ENCODE data around the gene VPS18. TPM values are rescaled to one million over a fixed set of nuclear protein-coding genes. Genes with fewer than 3 reads are reported as not detected.

The VPS18 gene
- total RNA-seq, 1 donor from 2014 or later: 36.7 TPM

GRCh38 chr15:40931300-40932142 is 37.3 kb downstream of the VPS18 start:
- Mint-ChIP-seq H3K27ac (ENCODE audit: unreplicated experiment) (no peak overlapping the region), H3K4me1 (ENCODE audit: unreplicated experiment) (peaks cover 33% of the 10 kb centered on the region), H3K36me3 (ENCODE audit: unreplicated experiment) (no peaks in the 10 kb centered on the region), H3K4me3 (ENCODE audit: unreplicated experiment) (no peak overlapping the region), H3K9me3 (ENCODE audit: unreplicated experiment) (no peaks in the 10 kb centered on the region), H3K27me3 (ENCODE audit: unreplicated experiment) (peaks cover 46% of the 10 kb centered on the region)
- DNase-seq (ENCODE audit: extremely low spot score, unreplicated experiment): no peak
- TF ChIP-seq, protein P1, sequence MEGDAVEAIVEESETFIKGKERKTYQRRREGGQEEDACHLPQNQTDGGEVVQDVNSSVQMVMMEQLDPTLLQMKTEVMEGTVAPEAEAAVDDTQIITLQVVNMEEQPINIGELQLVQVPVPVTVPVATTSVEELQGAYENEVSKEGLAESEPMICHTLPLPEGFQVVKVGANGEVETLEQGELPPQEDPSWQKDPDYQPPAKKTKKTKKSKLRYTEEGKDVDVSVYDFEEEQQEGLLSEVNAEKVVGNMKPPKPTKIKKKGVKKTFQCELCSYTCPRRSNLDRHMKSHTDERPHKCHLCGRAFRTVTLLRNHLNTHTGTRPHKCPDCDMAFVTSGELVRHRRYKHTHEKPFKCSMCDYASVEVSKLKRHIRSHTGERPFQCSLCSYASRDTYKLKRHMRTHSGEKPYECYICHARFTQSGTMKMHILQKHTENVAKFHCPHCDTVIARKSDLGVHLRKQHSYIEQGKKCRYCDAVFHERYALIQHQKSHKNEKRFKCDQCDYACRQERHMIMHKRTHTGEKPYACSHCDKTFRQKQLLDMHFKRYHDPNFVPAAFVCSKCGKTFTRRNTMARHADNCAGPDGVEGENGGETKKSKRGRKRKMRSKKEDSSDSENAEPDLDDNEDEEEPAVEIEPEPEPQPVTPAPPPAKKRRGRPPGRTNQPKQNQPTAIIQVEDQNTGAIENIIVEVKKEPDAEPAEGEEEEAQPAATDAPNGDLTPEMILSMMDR (IDR thresholded peaks at IDR 0.05): no peak

GRCh38 chr15:40932156-40932555 is 37.9 kb downstream of the VPS18 start:
- H3K27ac Mint-ChIP-seq (ENCODE audit: unreplicated experiment): no peak overlapping the region
- H3K27me3 Mint-ChIP-seq (ENCODE audit: unreplicated experiment): peaks cover 40% of the 10 kb centered on the region
- no peak overlapping the region for H3K4me3 Mint-ChIP-seq (ENCODE audit: unreplicated experiment)

GRCh38 chr15:40932649-40933516 is 38.6 kb downstream of the VPS18 start:
- H3K27me3 Mint-ChIP-seq (ENCODE audit: unreplicated experiment): peaks cover 38% of the 10 kb centered on the region
- DNase-seq (ENCODE audit: extremely low spot score, unreplicated experiment): no peak
- no peak overlapping the region for H3K4me3 Mint-ChIP-seq (ENCODE audit: unreplicated experiment)
- H3K9me3 Mint-ChIP-seq (ENCODE audit: unreplicated experiment): no peaks in the 10 kb centered on the region
- TF ChIP-seq, protein P1 (IDR thresholded peaks at IDR 0.05): no peak
- H3K36me3 Mint-ChIP-seq (ENCODE audit: unreplicated experiment): no peaks in the 10 kb centered on the region
- peaks cover 32% of the 10 kb centered on the region for H3K4me1 Mint-ChIP-seq (ENCODE audit: unreplicated experiment)
- H3K27ac Mint-ChIP-seq (ENCODE audit: unreplicated experiment): no peak overlapping the region

More at GRCh38 chr15:40932156-40932555, 37.9 kb downstream of the VPS18 start:
- H3K4me1 Mint-ChIP-seq (ENCODE audit: unreplicated experiment): peaks cover 31% of the 10 kb centered on the region
- TF ChIP-seq, protein P1 (IDR thresholded peaks at IDR 0.05): no peak
- no peak for DNase-seq (ENCODE audit: extremely low spot score, unreplicated experiment)
- H3K9me3 Mint-ChIP-seq (ENCODE audit: unreplicated experiment): no peaks in the 10 kb centered on the region
- H3K36me3 Mint-ChIP-seq (ENCODE audit: unreplicated experiment): no peaks in the 10 kb centered on the region

GRCh38 chr15:40933517-40933902 is 39.3 kb downstream of the VPS18 start:
- TF ChIP-seq, protein P1 (IDR thresholded peaks at IDR 0.05): no peak

DNA sequence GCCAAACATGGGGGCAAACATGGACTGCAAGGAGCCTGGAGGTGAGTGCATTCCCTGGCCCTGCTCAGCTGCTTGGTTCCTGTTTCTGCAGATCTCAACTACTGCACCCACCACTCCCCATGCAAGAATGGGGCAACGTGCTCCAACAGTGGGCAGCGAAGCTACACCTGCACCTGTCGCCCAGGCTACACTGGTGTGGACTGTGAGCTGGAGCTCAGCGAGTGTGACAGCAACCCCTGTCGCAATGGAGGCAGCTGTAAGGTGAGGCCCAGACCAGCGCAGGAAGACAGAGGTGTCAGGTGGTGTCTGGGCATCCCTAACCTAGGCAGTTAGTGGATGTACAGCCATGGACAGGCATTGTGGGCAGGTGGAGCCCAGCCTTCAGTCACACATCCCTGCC is 40.2 kb downstream of the VPS18 start:
- Mint-ChIP-seq H3K36me3 (ENCODE audit: unreplicated experiment) (no peaks in the 10 kb centered on the region), H3K4me1 (ENCODE audit: unreplicated experiment) (peaks cover 21% of the 10 kb centered on the region), H3K9me3 (ENCODE audit: unreplicated experiment) (no peaks in the 10 kb centered on the region), H3K27me3 (ENCODE audit: unreplicated experiment) (peaks cover 31% of the 10 kb centered on the region), H3K4me3 (ENCODE audit: unreplicated experiment) (no peak overlapping the region), H3K27ac (ENCODE audit: unreplicated experiment) (no peak overlapping the region)
- TF ChIP-seq, protein P1 (IDR thresholded peaks at IDR 0.05): no peak
- DNase-seq (ENCODE audit: extremely low spot score, unreplicated experiment): no peak

More at GRCh38 chr15:40933517-40933902, 39.3 kb downstream of the VPS18 start:
- Mint-ChIP-seq H3K9me3 (ENCODE audit: unreplicated experiment) (no peaks in the 10 kb centered on the region), H3K27ac (ENCODE audit: unreplicated experiment) (no peak overlapping the region), H3K4me1 (ENCODE audit: unreplicated experiment) (peaks cover 29% of the 10 kb centered on the region), H3K36me3 (ENCODE audit: unreplicated experiment) (no peaks in the 10 kb centered on the region), H3K4me3 (ENCODE audit: unreplicated experiment) (no peak overlapping the region), H3K27me3 (ENCODE audit: unreplicated experiment) (peaks cover 34% of the 10 kb centered on the region)
- no peak for DNase-seq (ENCODE audit: extremely low spot score, unreplicated experiment)

All from osteocyte (in vitro differentiated cells).